ENCODE data around the gene SORT1.

Gene SORT1

GRCh38 chr1:109269212-109269980, 128.3 kb downstream of the SORT1 start:
- H3K9me3 ChIP-seq: no peaks in the 10 kb centered on the region
- H3K27ac ChIP-seq: no peak overlapping the region
- peaks cover 12% of the 10 kb centered on the region for H3K27me3 ChIP-seq
- H3K4me1 ChIP-seq (ENCODE audit: control insufficient read depth in 1 of 2, insufficient read depth in 1 of 2, low read depth in 1 of 2, low read length in 1 of 2): no peaks in the 10 kb centered on the region
- no peaks in the 10 kb centered on the region for H3K36me3 ChIP-seq
- no peak overlapping the region for H3K4me3 ChIP-seq (ENCODE audit: low read depth in 1 of 2, low read length in 1 of 2)
- no peak for TF ChIP-seq CTCF (IDR thresholded peaks at IDR 0.05)

GRCh38 chr1:109268431-109269211, 129.1 kb downstream of the SORT1 start:
- H3K36me3 ChIP-seq: no peaks in the 10 kb centered on the region
- no peak overlapping the region for H3K27ac ChIP-seq
- H3K27me3 ChIP-seq: peaks cover 4% of the 10 kb centered on the region
- no peaks in the 10 kb centered on the region for H3K9me3 ChIP-seq
- H3K4me3 ChIP-seq (ENCODE audit: low read depth in 1 of 2, low read length in 1 of 2): no peak overlapping the region
- H3K4me1 ChIP-seq (ENCODE audit: control insufficient read depth in 1 of 2, insufficient read depth in 1 of 2, low read depth in 1 of 2, low read length in 1 of 2): peaks cover 0 to 1% of the 10 kb centered on the region in 2 experiments
- no peak for TF ChIP-seq CTCF (IDR thresholded peaks at IDR 0.05)

- H3K4me1 ChIP-seq (ENCODE audit: control insufficient read depth in 1 of 2, insufficient read depth in 1 of 2, low read depth in 1 of 2, low read length in 1 of 2): peaks cover 0 to 5% of the 10 kb centered on the region in 2 experiments
- no peak for TF ChIP-seq CTCF (IDR thresholded peaks at IDR 0.05)
- peaks cover 3% of the 10 kb centered on the region for H3K27me3 ChIP-seq
- no peak overlapping the region for H3K4me3 ChIP-seq (ENCODE audit: low read depth in 1 of 2, low read length in 1 of 2)
- H3K9me3 ChIP-seq: no peaks in the 10 kb centered on the region
- H3K36me3 ChIP-seq: no peaks in the 10 kb centered on the region
- H3K27ac ChIP-seq: no peak overlapping the region
Observed at GRCh38 chr1:109267743-109268300, 129.9 kb downstream of the SORT1 start.

DNA sequence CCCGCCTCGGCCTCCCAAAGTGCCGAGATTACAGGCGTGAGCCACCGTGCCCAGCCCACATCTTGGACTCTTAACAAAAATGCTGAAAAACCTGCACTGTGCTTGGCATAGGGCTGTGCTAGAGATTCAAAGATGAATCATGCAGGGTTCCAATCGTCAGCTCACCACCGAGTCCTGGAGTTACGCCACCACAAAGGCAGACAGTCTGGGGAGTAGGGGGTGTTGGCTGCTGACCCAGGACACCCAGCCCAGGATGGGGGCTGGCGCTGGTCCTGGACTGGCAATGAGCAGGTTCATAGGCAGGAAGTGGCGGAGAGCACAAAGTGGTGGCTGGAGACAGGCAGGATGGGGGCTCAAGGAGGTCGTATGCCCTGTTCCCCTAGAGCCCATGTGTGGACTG, 130.8 kb downstream of the SORT1 start:
- no peaks in the 10 kb centered on the region for H3K9me3 ChIP-seq
- H3K27ac ChIP-seq: no peak overlapping the region
- TF ChIP-seq CTCF (IDR thresholded peaks at IDR 0.05): no peak
- H3K27me3 ChIP-seq: peaks cover 10% of the 10 kb centered on the region
- no peaks in the 10 kb centered on the region for H3K36me3 ChIP-seq
- peaks cover 0 to 5% of the 10 kb centered on the region in 2 experiments for H3K4me1 ChIP-seq (ENCODE audit: control insufficient read depth in 1 of 2, insufficient read depth in 1 of 2, low read depth in 1 of 2, low read length in 1 of 2)
- H3K4me3 ChIP-seq (ENCODE audit: low read depth in 1 of 2, low read length in 1 of 2): no peak overlapping the region

DNA sequence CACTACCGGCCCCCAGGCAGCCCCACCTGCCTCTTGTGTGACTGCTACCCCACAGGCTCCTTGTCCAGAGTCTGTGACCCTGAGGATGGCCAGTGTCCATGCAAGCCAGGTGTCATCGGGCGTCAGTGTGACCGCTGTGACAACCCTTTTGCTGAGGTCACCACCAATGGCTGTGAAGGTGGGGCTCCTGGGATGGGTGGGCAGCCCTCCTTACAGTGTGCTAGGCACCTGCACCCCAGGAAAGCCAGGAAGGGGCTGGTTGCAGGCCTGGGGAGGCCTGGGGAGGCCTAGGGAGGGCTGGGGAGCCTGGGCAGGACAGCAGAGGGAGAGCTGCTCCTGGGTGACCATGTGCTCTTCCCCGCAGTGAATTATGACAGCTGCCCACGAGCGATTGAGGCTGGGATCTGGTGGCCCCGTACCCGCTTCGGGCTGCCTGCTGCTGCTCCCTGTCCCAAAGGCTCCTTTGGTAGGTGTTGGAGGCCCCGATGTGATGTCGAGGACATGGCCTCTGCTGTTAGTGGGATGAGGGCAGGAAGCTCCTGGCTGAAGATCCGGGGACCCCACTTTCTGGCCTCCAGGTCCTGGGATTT, 131.9 kb downstream of the SORT1 start:
- no peak for TF ChIP-seq CTCF (IDR thresholded peaks at IDR 0.05)
- Histone ChIP-seq H3K27ac (no peak overlapping the region), H3K27me3 (peaks cover 10% of the 10 kb centered on the region), H3K36me3 (no peaks in the 10 kb centered on the region), H3K4me3 (ENCODE audit: low read depth in 1 of 2, low read length in 1 of 2) (no peak overlapping the region), H3K9me3 (no peaks in the 10 kb centered on the region), H3K4me1 (ENCODE audit: control insufficient read depth in 1 of 2, insufficient read depth in 1 of 2, low read depth in 1 of 2, low read length in 1 of 2) (peaks cover 0 to 5% of the 10 kb centered on the region in 2 experiments)
